ENCODE data around the gene ABCA2. TPM values are rescaled to one million over a fixed set of nuclear protein-coding genes. Genes with fewer than 3 reads are reported as not detected.

ABCA2 gene
- total and polyA plus RNA-seq, 4 donors: 13.4 to 39.0 (median 16.5) TPM

DNA sequence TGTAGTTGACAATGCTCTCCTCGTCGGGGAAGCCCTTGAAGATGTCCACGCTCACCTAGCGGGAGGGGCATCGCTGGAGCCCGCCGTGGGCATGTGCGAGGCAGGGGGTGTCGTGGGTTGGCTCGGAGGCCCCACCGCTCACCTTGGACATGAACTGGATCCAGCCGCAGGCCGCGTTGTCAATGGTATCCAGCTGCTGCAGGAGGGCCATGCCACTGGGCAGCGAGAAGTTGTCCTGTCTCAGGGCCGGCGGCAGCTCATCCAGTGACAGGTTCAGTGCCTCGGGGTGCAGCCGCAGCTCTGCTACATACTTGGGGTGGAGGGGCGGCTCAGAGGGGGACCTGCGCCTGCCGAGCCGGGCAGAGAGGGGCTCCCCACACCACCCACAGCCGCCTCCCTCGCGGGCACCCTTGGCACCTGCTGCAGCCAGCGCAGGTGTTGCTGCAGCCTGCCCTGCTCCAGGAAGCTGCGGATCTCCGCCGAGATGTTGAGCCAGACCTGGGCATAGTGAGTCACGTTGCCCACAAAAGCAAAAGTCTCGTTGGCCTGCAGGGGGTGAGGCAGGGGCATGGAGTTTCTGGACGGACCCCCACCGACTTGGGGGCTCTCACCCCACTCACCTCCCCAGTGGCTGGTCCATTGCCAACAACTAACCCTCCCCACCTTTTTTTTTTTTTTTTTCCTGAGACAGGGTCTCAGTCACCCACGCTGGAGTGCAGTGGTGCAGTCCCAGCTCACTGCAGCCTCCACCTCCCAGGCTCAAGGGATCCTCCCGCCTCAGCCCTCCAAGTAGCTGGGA, 9.1 kb downstream of the ABCA2 start:
- Histone ChIP-seq H3K27ac (ENCODE audit: low read depth in 1 of 2, low read length in 1 of 2) (no peak overlapping the region), H3K4me1 (ENCODE audit: control insufficient read depth in 5 of 5, insufficient read depth in 5 of 5, low read length in 5 of 5) (peaks cover 0 to 7% (median 0%) of the 10 kb centered on the region in 5 donors), H3K27me3 (ENCODE audit: control insufficient read depth in 3 of 3, insufficient read depth in 3 of 3, low read length in 2 of 3) (no peaks in the 10 kb centered on the region), H3K4me3 (no peak overlapping the region), H3K9ac (ENCODE audit: insufficient read depth in 1 of 2, low read length in 2 of 2) (no peak overlapping the region), H3K9me3 (ENCODE audit: control insufficient read depth in 4 of 4, insufficient read depth in 3 of 4, low read length in 3 of 4) (no peaks in the 10 kb centered on the region), H3K36me3 (ENCODE audit: control insufficient read depth in 4 of 4, insufficient read depth in 4 of 4, low read length in 4 of 4) (peaks cover 0 to 39% (median 6%) of the 10 kb centered on the region in 4 donors)
- TF ChIP-seq, protein P1, sequence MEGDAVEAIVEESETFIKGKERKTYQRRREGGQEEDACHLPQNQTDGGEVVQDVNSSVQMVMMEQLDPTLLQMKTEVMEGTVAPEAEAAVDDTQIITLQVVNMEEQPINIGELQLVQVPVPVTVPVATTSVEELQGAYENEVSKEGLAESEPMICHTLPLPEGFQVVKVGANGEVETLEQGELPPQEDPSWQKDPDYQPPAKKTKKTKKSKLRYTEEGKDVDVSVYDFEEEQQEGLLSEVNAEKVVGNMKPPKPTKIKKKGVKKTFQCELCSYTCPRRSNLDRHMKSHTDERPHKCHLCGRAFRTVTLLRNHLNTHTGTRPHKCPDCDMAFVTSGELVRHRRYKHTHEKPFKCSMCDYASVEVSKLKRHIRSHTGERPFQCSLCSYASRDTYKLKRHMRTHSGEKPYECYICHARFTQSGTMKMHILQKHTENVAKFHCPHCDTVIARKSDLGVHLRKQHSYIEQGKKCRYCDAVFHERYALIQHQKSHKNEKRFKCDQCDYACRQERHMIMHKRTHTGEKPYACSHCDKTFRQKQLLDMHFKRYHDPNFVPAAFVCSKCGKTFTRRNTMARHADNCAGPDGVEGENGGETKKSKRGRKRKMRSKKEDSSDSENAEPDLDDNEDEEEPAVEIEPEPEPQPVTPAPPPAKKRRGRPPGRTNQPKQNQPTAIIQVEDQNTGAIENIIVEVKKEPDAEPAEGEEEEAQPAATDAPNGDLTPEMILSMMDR (IDR thresholded peaks at IDR 0.05; ENCODE audit: control extremely low read depth, extremely low read depth): no peak
- 90 to 94% methylated on average over 35 to 36 of the region's 36 CpGs for WGBS, 2 donors
- DNase-seq: no peak
- ATAC-seq (ENCODE audit: insufficient read depth, low FRiP score): no peak

DNA sequence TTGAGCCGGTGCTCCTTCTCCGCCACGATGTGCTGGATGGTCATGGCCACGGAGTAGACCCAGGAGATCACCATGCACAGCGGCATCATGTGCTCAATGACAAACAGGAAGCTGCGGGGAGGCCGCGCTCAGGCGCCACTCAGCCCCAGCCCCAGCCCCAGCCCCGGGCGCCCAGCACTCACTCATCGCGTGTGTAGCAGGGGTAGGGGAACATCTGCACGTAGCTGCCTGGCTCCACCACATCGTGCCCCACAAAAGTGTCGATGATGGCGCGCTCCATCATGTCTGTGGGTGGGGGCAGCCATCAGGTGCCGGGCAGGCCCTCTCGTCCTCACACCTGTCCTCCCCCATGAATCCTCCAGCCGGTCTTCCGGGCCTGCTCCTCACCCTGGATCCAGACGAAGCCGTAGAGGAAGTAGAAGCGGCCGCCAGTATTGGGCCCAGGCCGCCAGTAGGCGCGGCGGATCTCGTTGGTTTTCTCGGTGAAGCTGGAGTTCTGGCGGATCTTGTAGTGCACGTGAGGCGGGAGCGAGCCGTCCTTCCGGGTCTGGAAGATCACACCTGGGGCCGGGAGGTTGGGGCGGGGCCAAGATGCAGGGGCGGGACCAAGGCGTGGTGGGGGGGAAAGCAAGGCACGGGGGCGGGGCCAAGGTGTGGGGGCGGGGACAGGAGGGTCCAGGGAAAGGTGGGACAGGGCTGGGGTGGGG, 10.1 kb downstream of the ABCA2 start:
- 91 to 92% methylated on average over 42 to 45 of the region's 45 CpGs for WGBS, 2 donors
- no peak overlapping the region for H3K27ac ChIP-seq (ENCODE audit: low read depth in 1 of 2, low read length in 1 of 2)

DNA sequence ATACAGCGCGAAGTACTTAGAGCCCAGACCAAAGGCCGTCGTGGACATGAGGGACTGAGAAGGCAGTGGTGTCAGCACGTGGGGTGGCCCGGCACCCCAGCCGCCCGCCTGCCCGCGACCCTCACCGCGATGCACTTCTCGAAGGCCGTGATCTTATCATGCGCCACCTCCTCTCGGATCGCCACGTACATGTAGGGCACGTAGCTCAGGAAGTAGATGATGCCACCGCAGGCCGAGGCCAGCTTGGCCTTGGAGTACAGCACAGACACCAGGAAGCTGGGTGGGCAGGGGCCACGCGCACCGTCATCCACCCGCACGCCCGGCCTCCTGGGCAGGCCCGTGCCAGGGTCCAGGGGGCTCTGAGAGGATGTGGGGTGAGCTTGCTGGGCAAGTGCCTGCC, 11.0 kb downstream of the ABCA2 start:
- no peaks in the 10 kb centered on the region for H3K9me3 ChIP-seq (ENCODE audit: control insufficient read depth in 4 of 4, insufficient read depth in 3 of 4, low read length in 3 of 4)
- H3K9ac ChIP-seq (ENCODE audit: insufficient read depth in 1 of 2, low read length in 2 of 2): no peak overlapping the region
- 97 to 98% methylated on average over 28 of the region's 28 CpGs for WGBS, 2 donors
- DNase-seq (no peak), ATAC-seq (ENCODE audit: insufficient read depth, low FRiP score) (no peak)
- no peak overlapping the region for H3K4me3 ChIP-seq
- no peaks in the 10 kb centered on the region for H3K27me3 ChIP-seq (ENCODE audit: control insufficient read depth in 3 of 3, insufficient read depth in 3 of 3, low read length in 2 of 3)
- H3K36me3 ChIP-seq (ENCODE audit: control insufficient read depth in 4 of 4, insufficient read depth in 4 of 4, low read length in 4 of 4): peaks cover 0 to 55% (median 7%) of the 10 kb centered on the region in 4 donors
- no peak overlapping the region for H3K27ac ChIP-seq (ENCODE audit: low read depth in 1 of 2, low read length in 1 of 2)
- TF ChIP-seq, protein P1 (IDR thresholded peaks at IDR 0.05; ENCODE audit: control extremely low read depth, extremely low read depth): no peak
- no peaks in the 10 kb centered on the region for H3K4me1 ChIP-seq (ENCODE audit: control insufficient read depth in 5 of 5, insufficient read depth in 5 of 5, low read length in 5 of 5)

More for the DNA sequence above, 10.1 kb downstream of the ABCA2 start:
- peaks cover 0 to 46% (median 6%) of the 10 kb centered on the region in 4 donors for H3K36me3 ChIP-seq (ENCODE audit: control insufficient read depth in 4 of 4, insufficient read depth in 4 of 4, low read length in 4 of 4)
- H3K4me3 ChIP-seq: no peak overlapping the region
- H3K9me3 ChIP-seq (ENCODE audit: control insufficient read depth in 4 of 4, insufficient read depth in 3 of 4, low read length in 3 of 4): no peaks in the 10 kb centered on the region
- H3K27me3 ChIP-seq (ENCODE audit: control insufficient read depth in 3 of 3, insufficient read depth in 3 of 3, low read length in 2 of 3): no peaks in the 10 kb centered on the region
- no peaks in the 10 kb centered on the region for H3K4me1 ChIP-seq (ENCODE audit: control insufficient read depth in 5 of 5, insufficient read depth in 5 of 5, low read length in 5 of 5)
- TF ChIP-seq, protein P1 (IDR thresholded peaks at IDR 0.05; ENCODE audit: control extremely low read depth, extremely low read depth): no peak
- DNase-seq (no peak), ATAC-seq (ENCODE audit: insufficient read depth, low FRiP score) (no peak)
- H3K9ac ChIP-seq (ENCODE audit: insufficient read depth in 1 of 2, low read length in 2 of 2): no peak overlapping the region
